Retina (tissue), 1 donor: ENCODE data around the gene SRCIN1.

Source experiments
- DNase-seq: peaks from one replicate; pipeline ENCODE4 v3.0.0-alpha.2; 2016

SRCIN1 gene

GRCh38 chr17:38578229-38579082 is 27.3 kb downstream of the SRCIN1 start:
- peak; percentile 71 for DNase-seq

- no peak for DNase-seq
These were observed 28.0 kb downstream of the SRCIN1 start for GRCh38 chr17:38577645-38578173.

- DNase-seq, result no peak
These were observed 28.5 kb downstream of the SRCIN1 start for GRCh38 chr17:38577244-38577643.

- no peak for DNase-seq
These were observed 30.0 kb downstream of the SRCIN1 start for GRCh38 chr17:38575781-38576180.

GRCh38 chr17:38574712-38575111 is 31.0 kb downstream of the SRCIN1 start:
- DNase-seq, result no peak

- DNase-seq, result peak; percentile 65
These were observed 32.9 kb downstream of the SRCIN1 start for GRCh38 chr17:38572669-38573365.

GRCh38 chr17:38571833-38572668 is 33.7 kb downstream of the SRCIN1 start:
- DNase-seq, result peak; percentile 46

GRCh38 chr17:38569701-38570512 is 35.8 kb downstream of the SRCIN1 start:
- no peak for DNase-seq

- DNase-seq, result no peak
These were observed 36.8 kb downstream of the SRCIN1 start for GRCh38 chr17:38568845-38569510.

- DNase-seq, result peak; percentile 47
These were observed 37.5 kb downstream of the SRCIN1 start for GRCh38 chr17:38568274-38568673.

- no peak for DNase-seq
These were observed 38.4 kb downstream of the SRCIN1 start for GRCh38 chr17:38567350-38567749.

GRCh38 chr17:38566666-38567031 is 39.1 kb downstream of the SRCIN1 start:
- no peak for DNase-seq

- DNase-seq, result no peak
These were observed 39.7 kb downstream of the SRCIN1 start for GRCh38 chr17:38565853-38566665.

- DNase-seq, result peak; percentile 39
These were observed 40.9 kb downstream of the SRCIN1 start for GRCh38 chr17:38564869-38565268.

GRCh38 chr17:38564254-38564837 is 41.4 kb downstream of the SRCIN1 start:
- no peak for DNase-seq

- DNase-seq, result peak; percentile 63
These were observed 42.1 kb downstream of the SRCIN1 start for GRCh38 chr17:38563362-38564253.

GRCh38 chr17:38562903-38563302 is 42.8 kb downstream of the SRCIN1 start:
- DNase-seq, result no peak

- peak; percentile 13 for DNase-seq
These were observed 43.6 kb downstream of the SRCIN1 start for GRCh38 chr17:38562215-38562569.
